GM21529 (cell line): Measurements from ENCODE around the gene CTIF.

ENCODE experiments used
- ATAC-seq: cut with Tn5 transposase; IDR thresholded peaks from one replicate; pipeline ENCODE4 v1.9.1; 2021; ENCODE audit not compliant: unreplicated experiment

CTIF gene

DNA sequence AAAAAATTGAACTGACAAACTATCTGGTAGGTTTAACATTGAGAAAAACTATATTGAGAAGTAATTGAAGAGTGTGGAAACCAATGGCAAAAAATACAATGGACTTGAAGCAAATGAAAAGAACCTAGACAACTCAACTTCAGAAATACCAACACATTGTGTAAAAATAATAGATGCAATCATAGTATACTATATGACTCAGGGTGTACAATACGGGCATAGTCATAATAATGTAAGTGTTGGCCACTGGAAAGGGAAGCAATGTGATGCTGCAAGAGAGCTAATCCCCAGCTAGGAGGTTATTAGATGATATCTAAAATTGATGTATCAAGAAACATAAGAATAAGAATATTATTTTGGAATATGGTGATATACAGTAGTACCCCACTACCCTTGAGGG is 366.7 kb downstream of the CTIF start:
- no peak for ATAC-seq

DNA sequence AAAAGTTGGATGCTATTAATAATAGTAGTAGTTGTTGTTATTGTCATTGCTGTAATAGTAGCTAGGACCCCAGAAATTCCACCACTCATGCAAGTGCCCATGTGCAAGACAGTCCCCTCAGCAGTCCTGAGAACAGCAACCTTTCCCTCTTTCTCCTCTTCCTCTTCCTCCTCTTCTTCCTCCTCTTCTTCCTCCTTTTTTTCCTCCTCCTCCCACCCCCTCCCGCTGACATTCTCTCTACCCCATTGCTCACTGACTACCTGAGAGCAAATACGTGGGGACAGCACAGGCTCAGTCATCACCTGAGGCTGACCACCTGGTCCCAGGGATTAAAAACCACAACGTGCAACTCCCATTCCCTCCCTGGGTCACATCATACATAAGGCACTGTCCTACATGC is 370.1 kb downstream of the CTIF start:
- no peak for ATAC-seq

DNA sequence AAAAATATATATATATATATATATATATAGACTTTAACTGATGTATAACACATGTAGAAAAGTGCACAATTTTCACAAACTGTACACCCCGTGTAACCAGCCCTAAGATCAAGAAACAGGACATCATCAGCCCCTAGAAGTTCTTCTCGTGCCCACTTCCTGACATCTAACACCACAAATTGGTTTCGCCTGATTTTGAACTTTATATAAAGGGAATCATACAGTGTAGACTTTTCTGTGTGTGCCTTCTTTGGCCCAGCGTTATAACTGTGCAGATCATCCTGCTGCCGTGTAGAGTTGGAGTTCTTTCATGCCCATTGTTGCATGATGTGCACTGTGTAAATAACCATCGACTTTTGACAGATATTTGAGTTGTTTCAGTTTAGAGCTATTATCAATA is 370.9 kb downstream of the CTIF start:
- no peak for ATAC-seq

DNA sequence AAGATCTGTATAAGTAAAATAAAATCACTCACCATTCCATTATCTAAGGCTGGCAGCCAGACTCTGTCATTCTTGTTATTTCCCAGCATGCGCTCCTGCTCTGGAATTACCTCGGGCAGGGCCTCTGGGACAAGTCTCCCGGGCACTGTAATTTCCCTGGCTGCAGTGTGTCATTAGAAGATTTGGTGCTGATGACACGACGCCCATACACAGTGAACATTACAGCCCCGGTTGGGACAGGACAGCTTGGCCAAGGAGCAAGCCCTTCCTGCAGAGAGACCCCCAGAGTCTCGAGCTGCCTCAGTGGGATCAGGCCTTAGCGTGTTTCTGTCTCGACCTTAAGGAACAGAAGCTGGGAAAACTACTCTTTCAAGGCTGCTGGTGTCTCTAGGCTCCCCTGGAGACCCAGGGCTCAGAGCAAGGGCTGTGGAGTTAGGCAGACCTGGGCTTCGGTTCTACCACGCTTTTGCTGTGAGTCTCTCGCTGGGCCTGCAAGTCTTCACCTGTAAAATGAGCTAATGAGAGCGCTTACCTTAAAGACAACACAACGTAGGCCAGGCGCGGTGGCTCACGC is 372.2 kb downstream of the CTIF start:
- ATAC-seq, result no peak
